K562 (cell line): Measurements from ENCODE around the gene TOGARAM2. TPM values are rescaled to one million over a fixed set of nuclear protein-coding genes. Genes with fewer than 3 reads are reported as not detected.
A peak's percentile ranks its signal among the peaks of the same experiment; 100 is the strongest.

Source experiments
- ATAC-seq: fragments of 200-7000 bp; cut with Tn5 transposase; 3 replicates; pipeline ENCODE4 v1.9.1; 2020; ENCODE audit warnings: moderate library complexity
- BruUV-seq: library from RNA; stranded (reverse); fragments of 400-500 nt; replicated peaks from 2 replicates; lab custom pipeline; 2021; lab: Mats Ljungman, UMichigan
- CTCF ChIA-PET: fragments of 300-600 bp; formaldehyde crosslinking; extraction: SDS; loops from one replicate; lab custom pipeline; 2021; ENCODE audit warnings: low intra/inter-chr PET ratio; lab: Yijun Ruan, JAX
- POLR2A ChIA-PET: fragments of 300-600, 350-650 bp; sonication (Branson Sonifier 250); formaldehyde crosslinking; extraction: SDS; loops from one replicate; lab custom pipeline; 2021; ENCODE audit warnings: antibody characterized with exemption, inconsistent platforms; lab: Yijun Ruan, JAX
- DNase-seq, 4 experiments: peaks; one replicate each; pipeline versions ENCODE4 v3.0.0 to v3.0.0-alpha.2; 2011 to 2018; ENCODE audit warnings: low spot score in 3 of 4, mixed read lengths in 3 of 4; ENCODE audit errors: extremely low read depth in 1 of 4
- FAIRE-seq: peaks from 2 replicates; lab custom pipeline; 2011; peaks lifted over from hg19 to GRCh38; lab: Jason Lieb, UNC
- H2AFZ ChIP-seq: 2 replicates; pipeline ENCODE4 v1.6.0; 2011; ENCODE audit warnings: low read depth, low read length, control low read depth, inconsistent platforms
- H3K27ac ChIP-seq: fragments of 200-600 bp; 3 replicates; pipeline ENCODE4 v1.8.0; 2011; ENCODE audit warnings: low read depth, mild to moderate bottlenecking, control low read depth, inconsistent platforms, low read length, moderate library complexity, mixed read lengths; ENCODE audit errors: extremely low read depth
- H3K27me3 ChIP-seq, 2 experiments: fragments of 300-600 bp in 1 of 2; 2 replicates in 1 of 2; 3 replicates in 1 of 2; pipeline versions ENCODE4 v1.6.0 to v1.8.0; 2011; ENCODE audit warnings: inconsistent platforms in 2 of 2, low read length in 2 of 2, mild to moderate bottlenecking in 1 of 2, mixed read lengths in 1 of 2, moderate library complexity in 1 of 2; ENCODE audit not compliant: control insufficient read depth in 2 of 2, insufficient read depth in 2 of 2
- H3K36me3 ChIP-seq: fragments of 300-600 bp; 3 replicates; pipeline ENCODE4 v1.8.0; 2011; ENCODE audit warnings: mild to moderate bottlenecking, low read length, inconsistent platforms; ENCODE audit not compliant: control insufficient read depth, insufficient read depth
- H3K4me1 ChIP-seq, 2 experiments: fragments of 200-600 bp in 1 of 2; replicated peaks in 1 of 2; 2 replicates in 1 of 2; 3 replicates in 1 of 2; pipeline versions ENCODE4 v1.5.1 to v1.8.0; 2011; ENCODE audit warnings: inconsistent platforms in 2 of 2, low read length in 2 of 2, mild to moderate bottlenecking in 1 of 2, mixed read lengths in 1 of 2, moderate library complexity in 1 of 2; ENCODE audit not compliant: control insufficient read depth in 2 of 2, insufficient read depth in 2 of 2
- H3K4me2 ChIP-seq: 2 replicates; pipeline ENCODE4 v1.6.1; 2011; ENCODE audit warnings: low read length, control low read depth, inconsistent platforms, mixed read lengths; ENCODE audit not compliant: insufficient read depth
- H3K4me3 ChIP-seq: fragments of 200-600 bp; sonication (generic), shearing (Covaris generic); 2 replicates; pipeline ENCODE4 v1.5.1; 2016; ENCODE audit warnings: control low read depth, inconsistent platforms
- H3K79me2 ChIP-seq: fragments of 200-600 bp; 3 replicates; pipeline ENCODE4 v1.8.0; 2011; ENCODE audit warnings: low read length, inconsistent platforms; ENCODE audit not compliant: control insufficient read depth, insufficient read depth
- H3K9ac ChIP-seq, 2 experiments: 2 replicates each; pipeline versions ENCODE4 v1.6.0 to v1.6.1; 2011; ENCODE audit warnings: low read depth in 2 of 2, low read length in 2 of 2, control low read depth in 1 of 2, inconsistent platforms in 1 of 2, mild to moderate bottlenecking in 1 of 2, mixed read lengths in 1 of 2; ENCODE audit not compliant: insufficient read depth in 1 of 2
- H3K9me1 ChIP-seq: one replicate; pipeline ENCODE4 v1.6.0; 2011; ENCODE audit warnings: inconsistent platforms, mild to moderate bottlenecking, low read length, moderate library complexity; ENCODE audit not compliant: control insufficient read depth, insufficient read depth
- H3K9me3 ChIP-seq: replicated peaks from 2 replicates; pipeline ENCODE4 v1.5.1; 2011; ENCODE audit warnings: low read depth, low read length, inconsistent platforms; ENCODE audit not compliant: control insufficient read depth, insufficient read depth
- H4K20me1 ChIP-seq: replicated peaks from 2 replicates; pipeline ENCODE4 v1.6.1; 2011; ENCODE audit warnings: low read length, inconsistent platforms, mixed read lengths; ENCODE audit not compliant: control insufficient read depth, insufficient read depth
- ATF4 ChIP-seq: fragments of 450-650 bp; formaldehyde crosslinking; IDR thresholded peaks from 2 replicates; pipeline ENCODE4 v1.4.0; 2022; ENCODE audit warnings: mild to moderate bottlenecking, moderate library complexity
- BHLHE40 ChIP-seq: IDR thresholded peaks from 2 replicates; pipeline ENCODE4 v1.6.1; 2011; ENCODE audit warnings: low read length, improper control_type of control experiment
- FOS ChIP-seq: IDR thresholded peaks from 3 replicates; pipeline ENCODE4 v1.6.1; 2011; ENCODE audit not compliant: insufficient read length; ENCODE audit errors: extremely low read depth
- GABPA ChIP-seq: fragments of 200-800 bp; sonication (Bioruptor generic); conservative IDR thresholded peaks from 2 replicates; pipeline ENCODE4 v1.6.1; 2016; ENCODE audit warnings: low read depth, missing genetic modification characterization, missing compliant biosample characterization
- PCBP2 ChIP-seq: fragments of 200-400 bp; formaldehyde crosslinking; IDR thresholded peaks from 2 replicates; pipeline ENCODE4 v1.6.1; 2018; ENCODE audit warnings: low read length, low read depth, mild to moderate bottlenecking, moderate library complexity; ENCODE audit not compliant: poor library complexity, severe bottlenecking
- RCOR1 ChIP-seq, 2 experiments: IDR thresholded peaks; 2 replicates each; pipeline ENCODE4 v1.6.1; 2012; ENCODE audit warnings: low read depth in 2 of 2, low read length in 2 of 2, borderline replicate concordance in 1 of 2, improper control_type of control experiment in 1 of 2
- TCF7 ChIP-seq: sonication (generic); IDR thresholded peaks from 2 replicates; pipeline ENCODE4 v1.6.1; 2016; ENCODE audit warnings: antibody characterized with exemption, borderline replicate concordance
- ZC3H4 ChIP-seq: sonication (generic); formaldehyde crosslinking; IDR thresholded peaks from 2 replicates; pipeline ENCODE4 v1.9.0; 2021; ENCODE audit warnings: missing genetic modification reagents, borderline replicate concordance
- WGBS: fragments of 100-300 bp; shearing (Covaris generic); methylation state at CpG from one replicate; pipeline ENCODE4 v1.1.6; 2016; ENCODE audit warnings: low coverage, mixed read lengths; ENCODE audit not compliant: insufficient coverage; ENCODE audit errors: missing lambda C conversion rate; 5-methylcytosine and 5-hydroxymethylcytosine counted together
- in situ Hi-C: fragments of 300-500 bp; cut with MboI; formaldehyde crosslinking; loops from 4 replicates; pipeline ENCODE4 v1.15.0; 2018; ENCODE audit warnings: inconsistent platforms, mixed read lengths
- intact Hi-C: fragments of 100-400 bp; cut with micrococcal nuclease; formaldehyde crosslinking; loops from 2 replicates; pipeline ENCODE4 v1.14.2; 2022
- polyA plus RNA-seq, 8 experiments: library from polyadenylated mRNA; depleted of rRNA in 4 of 8; stranded (reverse) in 5 of 8; unstranded in 3 of 8; fragments of >200 nt; fragmentation: Nextera tagmentation in 2 of 8; fragmentation: Illumina TruSeq in 1 of 8; extraction: Ambion mirVana in 2 of 8; extraction: Trizol in 1 of 8; gene quantifications; 2 replicates each; pipeline versions ENCODE4 v1.2.1 to v1.2.3, GENCODE V29; 2011 to 2014; ENCODE audit warnings: inconsistent platforms in 1 of 8, missing spikeins in 1 of 8
- total RNA-seq, 7 experiments: library from RNA; depleted of rRNA in 6 of 7; stranded (reverse); fragments of >200 nt in 6 of 7; fragmentation: Illumina TruSeq in 2 of 7; extraction: Trizol in 2 of 7; gene quantifications; 2 replicates each; pipeline versions ENCODE4 v1.2.1 to v1.2.3, GENCODE V29; 2011 to 2021; ENCODE audit warnings: low replicate concordance in 1 of 7

The TOGARAM2 gene
- total and polyA plus RNA-seq, 9 of the 15 experiments (the other 6 are each of a cell fraction or from before 2014, with no cell fraction given): not detected

GRCh38 chr2:29035016-29035745 is 54.1 kb downstream of the TOGARAM2 start:
- Histone ChIP-seq H3K9me1 (no peaks in the 10 kb centered on the region), H3K36me3 (no peaks in the 10 kb centered on the region), H3K27ac (no peak overlapping the region), H3K27me3 (peaks cover 4 to 20% of the 10 kb centered on the region in 2 experiments; a peak in 4 of 5 replicates), H2AFZ (no peak overlapping the region), H3K4me3 (no peak overlapping the region), H3K4me2 (no peak overlapping the region), H3K9ac (no peak overlapping the region), H3K9me3 (no peaks in the 10 kb centered on the region), H4K20me1 (no peaks in the 10 kb centered on the region), H3K79me2 (no peaks in the 10 kb centered on the region), H3K4me1 (no peaks in the 10 kb centered on the region)
- in situ Hi-C loops (no loop called here), intact Hi-C loops (no loop called here)
- FAIRE-seq (no peak), DNase-seq (no peak), ATAC-seq (no peak)
- BruUV-seq: no TSS peak
- CTCF ChIA-PET: interaction anchor here (0.7 kb wide), 1 partner anchor 16 kb away, joined by 7 read pairs; no protein-coding TSS in a partner anchor
- no peak for TF ChIP-seq FOS
- 0 out of 2 replicates have a peak, but pooled peaks have one; percentile 18 for TF ChIP-seq GABPA (tag)
- POLR2A ChIA-PET: interaction anchor here (0.8 to 2.3 kb wide), 2 partner anchors 12 to 24 kb away, joined by 3 to 7 read pairs; no protein-coding TSS in a partner anchor
- WGBS: 0% methylated on average over 16 of the region's 17 CpGs

DNA sequence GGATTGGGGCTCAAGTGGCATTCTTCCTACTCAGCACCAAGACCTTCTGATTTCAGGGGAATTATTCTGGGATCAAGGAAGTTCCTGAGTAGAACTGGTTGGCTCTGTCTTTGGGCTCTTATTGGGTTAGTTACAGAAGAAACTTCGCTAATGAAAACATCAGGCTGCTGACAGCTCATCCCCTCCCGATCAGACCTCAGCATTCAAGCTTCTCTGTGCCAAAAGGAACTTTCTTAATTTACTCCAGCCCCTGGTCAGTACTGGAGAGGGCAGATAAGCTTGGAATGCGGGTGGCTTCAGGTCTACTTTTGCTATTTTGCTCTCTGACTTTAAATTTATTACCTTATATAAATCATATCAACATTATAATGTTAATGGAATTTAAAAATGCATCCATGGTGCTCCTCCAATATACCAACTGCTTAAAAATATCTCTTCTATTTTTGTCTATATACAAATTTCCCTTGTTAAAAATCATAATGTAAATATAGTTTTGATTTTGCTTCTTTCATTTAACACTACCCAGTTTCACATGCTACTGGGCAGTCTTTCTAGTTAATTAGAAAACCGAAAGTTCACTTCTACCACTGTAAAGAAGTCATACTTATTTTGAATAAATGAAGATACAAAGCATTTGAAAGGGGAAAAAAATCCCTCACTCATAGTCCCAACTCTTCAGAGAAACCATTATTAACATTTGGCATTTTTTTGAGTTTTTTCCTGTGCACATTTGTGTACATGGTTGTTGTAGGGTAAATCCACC is 58.8 kb downstream of the TOGARAM2 start:
- Histone ChIP-seq H3K4me3 (no peak overlapping the region), H3K27me3 (peaks cover 15 to 32% of the 10 kb centered on the region in 2 experiments; a peak in 4 of 5 replicates), H3K4me2 (no peak overlapping the region), H3K79me2 (no peaks in the 10 kb centered on the region), H3K36me3 (no peaks in the 10 kb centered on the region), H3K27ac (no peak overlapping the region), H3K4me1 (no peaks in the 10 kb centered on the region; a peak in 1 of 5 replicates), H4K20me1 (no peaks in the 10 kb centered on the region), H3K9ac (no peak overlapping the region), H3K9me1 (no peaks in the 10 kb centered on the region), H2AFZ (no peak overlapping the region), H3K9me3 (no peaks in the 10 kb centered on the region)
- 0% methylated on average over 4 of the region's 4 CpGs for WGBS
- DNase-seq: no peak
- FAIRE-seq: no peak
- intact Hi-C loops: no loop called here
- in situ Hi-C loops: no loop called here
- no TSS peak for BruUV-seq
- ChIA-PET POLR2A (no interaction called here), CTCF (no interaction called here)
- no peak for ATAC-seq
- no peak for TF ChIP-seq PCBP2
- TF ChIP-seq ATF4 (CRISPR knock-in tag): no peak
- TF ChIP-seq TCF7: no peak
- TF ChIP-seq ZC3H4 (CRISPR knock-in tag): no peak
- TF ChIP-seq BHLHE40: no peak
- no peak for TF ChIP-seq GABPA (tag)
- TF ChIP-seq RCOR1 (IDR thresholded peaks at IDR 0.05; ENCODE audit: borderline replicate concordance in 1 of 2, low read depth in 2 of 2, low read length in 2 of 2): no peak
